Measurements from ENCODE around the gene DLAT.
"Not testable (repeated sequence)": the region's sequence is repeated elsewhere in the genome, so short reads cannot be mapped to it uniquely, and the experiment has no call there.

DLAT gene

DNA sequence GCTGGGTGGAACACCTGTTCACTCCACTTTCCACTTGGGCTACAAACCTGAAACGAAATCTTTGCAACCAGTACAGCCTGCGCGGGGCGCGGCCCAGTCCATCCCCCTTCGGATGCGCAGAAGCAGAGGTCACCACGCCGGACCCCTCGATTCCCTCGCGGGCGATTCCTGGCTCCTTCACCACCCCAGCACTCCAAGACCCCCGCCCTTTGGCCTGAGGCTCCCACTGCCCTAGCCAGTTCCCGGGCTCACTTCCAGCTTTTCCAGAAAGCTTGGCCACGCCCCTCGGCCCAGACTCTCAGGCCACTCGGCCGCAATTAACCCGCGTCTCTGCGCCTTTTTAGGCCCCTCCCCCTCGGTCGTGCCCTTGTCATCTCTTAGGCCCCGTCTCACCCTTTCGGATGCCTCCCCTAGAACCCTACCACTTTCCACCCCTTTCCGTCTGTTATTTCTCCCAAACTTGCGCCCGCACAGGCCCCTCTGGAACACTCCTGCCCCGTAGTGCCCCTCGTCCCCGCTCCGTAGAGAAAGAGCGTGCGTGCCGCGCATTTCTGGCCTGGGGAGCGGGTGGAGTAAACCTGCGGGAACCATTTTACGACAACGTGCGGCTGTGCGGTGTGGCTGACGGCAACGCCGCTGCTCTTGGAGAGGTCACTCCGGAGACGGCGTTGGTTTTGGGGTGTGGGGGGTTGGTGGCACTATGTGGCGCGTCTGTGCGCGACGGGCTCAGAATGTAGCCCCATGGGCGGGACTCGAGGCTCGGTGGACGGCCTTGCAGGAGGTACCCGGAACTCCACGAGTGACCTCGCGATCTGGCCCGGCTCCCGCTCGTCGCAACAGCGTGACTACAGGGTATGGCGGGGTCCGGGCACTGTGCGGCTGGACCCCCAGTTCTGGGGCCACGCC lies at the start of gene DLAT:
Gene DLAT (plus strand): TSS at position 636 of the 906 bp plus-strand sequence. CDS start 65 bp downstream, at position 701.
- FAIRE-seq (no peak), DNase-seq (ENCODE audit: low spot score) (peak; percentile 51)

DNA sequence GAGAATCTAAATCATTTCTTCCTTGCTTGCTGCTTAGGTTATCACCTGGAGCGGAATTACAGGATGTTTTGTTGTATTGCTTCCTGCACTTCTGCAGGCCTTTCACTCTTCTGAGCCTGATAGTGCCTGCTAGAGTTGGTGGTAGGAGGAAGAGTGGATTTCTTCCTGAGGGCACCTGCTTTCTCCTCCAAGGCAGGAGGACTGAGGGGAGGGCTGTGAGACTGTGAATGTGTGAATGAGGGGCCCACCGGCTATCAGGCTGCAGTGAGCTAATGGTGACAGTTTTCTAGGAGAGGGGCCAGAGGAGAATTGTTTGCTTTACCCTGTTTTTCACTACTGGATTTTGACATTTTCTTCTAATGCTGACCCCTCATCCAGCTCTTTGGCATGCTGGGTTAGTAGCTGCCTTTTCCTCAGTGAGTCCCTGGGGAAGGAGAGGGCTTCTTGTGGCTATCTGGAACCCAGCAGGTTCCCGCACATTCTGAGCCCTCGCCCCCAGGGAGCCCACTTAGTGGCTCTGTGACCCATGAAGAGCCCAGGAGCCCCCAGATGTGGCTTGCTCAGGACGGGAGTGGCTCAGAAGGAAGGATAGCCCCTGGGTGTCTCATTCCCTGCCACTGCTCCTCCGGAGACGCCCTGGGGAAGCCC lies 49.0 kb upstream of the DLAT start:
- no peak for DNase-seq (ENCODE audit: low spot score)
- no peak for FAIRE-seq

- no peak for FAIRE-seq
These were observed 48.5 kb upstream of the DLAT start for GRCh38 chr11:111976767-111977145.

GRCh38 chr11:111977146-111978027 lies 47.8 kb upstream of the DLAT start:
- DNase-seq (ENCODE audit: low spot score) (no peak), FAIRE-seq (no peak)

More at GRCh38 chr11:111976767-111977145, 48.5 kb upstream of the DLAT start:
- DNase-seq (ENCODE audit: low spot score) = no peak

DNA sequence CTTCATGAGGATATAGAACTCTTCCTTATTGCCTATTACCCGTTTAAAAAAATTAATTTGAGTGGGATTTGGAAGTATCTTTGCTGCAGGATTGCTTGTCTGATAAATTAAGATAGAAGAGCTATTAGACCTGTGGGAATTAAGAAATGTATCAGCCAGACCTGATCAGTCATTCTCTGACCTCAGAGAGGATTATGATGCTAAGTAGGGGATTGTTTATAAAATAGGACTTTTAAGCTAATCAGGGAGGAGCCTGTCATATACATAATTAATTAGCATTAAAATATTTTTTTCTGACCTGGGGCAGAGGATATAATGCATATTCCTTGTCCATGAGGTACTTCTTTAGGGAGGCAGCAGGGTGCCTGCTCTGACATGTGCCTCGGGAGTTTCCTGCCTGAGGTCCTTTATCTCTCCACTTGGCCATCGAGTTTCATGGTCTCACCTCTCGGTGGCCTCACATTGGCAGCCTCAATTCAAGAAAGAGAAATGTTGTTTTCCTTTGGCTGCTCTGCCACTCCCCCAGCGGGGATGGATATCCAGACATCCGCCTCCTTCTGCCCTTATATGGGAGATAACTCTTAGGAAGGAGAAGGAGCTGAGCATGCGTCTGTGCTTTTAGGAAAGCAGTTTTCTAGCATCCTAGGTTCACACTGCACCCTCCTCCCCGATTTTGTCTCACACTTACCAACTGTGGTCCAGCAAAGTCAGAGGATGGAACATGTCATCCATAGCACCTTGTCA lies 47.0 kb upstream of the DLAT start:
- no peak for DNase-seq (ENCODE audit: low spot score)

GRCh38 chr11:111980062-111980461 lies 45.1 kb upstream of the DLAT start:
- no peak for FAIRE-seq
- no peak for DNase-seq (ENCODE audit: low spot score)

More for the DNA sequence above, 47.0 kb upstream of the DLAT start:
- FAIRE-seq = no peak

- FAIRE-seq = no peak
- no peak for DNase-seq (ENCODE audit: low spot score)
These were observed 43.9 kb upstream of the DLAT start for GRCh38 chr11:111981270-111981669.

- FAIRE-seq (no peak), DNase-seq (ENCODE audit: low spot score) (no peak)
These were observed 43.2 kb upstream of the DLAT start for GRCh38 chr11:111982019-111982464.

DNA sequence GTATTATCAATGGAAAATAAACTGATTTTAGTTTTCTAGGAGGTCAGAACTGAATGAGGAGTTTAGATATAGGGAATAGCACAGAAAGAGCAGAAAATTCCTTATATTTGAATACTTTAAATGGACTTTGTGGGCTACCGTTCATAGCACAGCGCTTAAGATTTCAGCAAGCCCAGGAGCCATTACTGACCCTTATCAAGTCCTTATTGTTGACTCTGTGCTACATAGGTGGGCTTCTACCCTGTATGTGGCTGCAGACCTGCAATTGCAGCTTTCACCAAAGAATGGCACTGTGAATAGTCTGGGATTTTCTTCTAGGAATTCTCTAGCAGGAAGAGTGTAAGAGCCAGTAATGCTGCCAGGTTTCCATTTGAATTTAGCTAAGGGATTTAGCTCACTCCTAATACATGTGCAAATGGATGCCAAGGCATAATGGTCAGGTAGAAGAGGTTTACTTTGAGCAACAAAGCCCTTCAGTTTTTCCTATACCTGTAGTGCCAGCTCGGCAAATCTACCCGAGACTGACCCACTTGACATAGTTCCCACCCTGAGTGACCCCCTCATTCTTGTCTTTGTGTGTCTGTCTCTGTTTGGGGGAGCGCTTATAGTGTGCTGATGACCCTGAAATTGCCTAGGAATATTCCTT lies 42.5 kb upstream of the DLAT start:
- DNase-seq (ENCODE audit: low spot score) (no peak), FAIRE-seq (no peak)

- FAIRE-seq (no peak), DNase-seq (ENCODE audit: low spot score) (no peak)
These were observed 41.8 kb upstream of the DLAT start for GRCh38 chr11:111983187-111983986.

- FAIRE-seq = no peak
These were observed 38.6 kb upstream of the DLAT start for GRCh38 chr11:111986589-111986988.

GRCh38 chr11:111990381-111990780 lies 34.8 kb upstream of the DLAT start:
- FAIRE-seq = no peak

More at GRCh38 chr11:111986589-111986988, 38.6 kb upstream of the DLAT start:
- DNase-seq (ENCODE audit: low spot score) = no peak

DNA sequence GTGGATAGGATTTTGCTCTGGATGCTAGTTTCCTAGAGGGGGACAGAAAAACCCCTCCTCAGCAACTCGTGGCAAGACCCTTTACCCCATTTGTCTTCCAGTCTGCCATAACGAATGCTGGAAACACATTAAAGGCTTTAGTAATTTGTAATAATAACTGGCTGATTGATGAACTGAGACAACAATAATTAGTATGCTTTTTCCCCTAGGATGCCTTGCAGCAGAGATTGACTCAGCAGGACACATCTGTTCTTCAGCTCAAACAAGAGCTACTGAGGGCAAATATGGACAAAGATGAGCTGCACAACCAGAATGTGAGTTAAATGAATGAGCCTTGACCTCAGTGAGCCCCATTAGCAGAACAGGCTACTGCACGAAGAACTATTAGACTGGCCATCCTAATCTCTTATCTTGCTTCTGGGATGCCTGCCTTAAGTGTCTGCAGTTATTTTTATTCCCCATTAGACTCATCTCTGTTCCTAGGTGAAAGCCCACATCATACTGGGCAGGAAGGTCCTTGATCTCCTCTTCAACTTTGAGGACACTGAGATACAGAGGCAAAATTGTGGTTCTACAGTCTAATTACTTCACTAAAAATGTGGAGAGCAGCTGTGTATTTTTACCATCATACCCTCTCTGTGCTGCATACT lies 32.9 kb upstream of the DLAT start:
- FAIRE-seq (no peak), DNase-seq (ENCODE audit: low spot score) (no peak)

More at GRCh38 chr11:111990381-111990780, 34.8 kb upstream of the DLAT start:
- no peak for DNase-seq (ENCODE audit: low spot score)

DNA sequence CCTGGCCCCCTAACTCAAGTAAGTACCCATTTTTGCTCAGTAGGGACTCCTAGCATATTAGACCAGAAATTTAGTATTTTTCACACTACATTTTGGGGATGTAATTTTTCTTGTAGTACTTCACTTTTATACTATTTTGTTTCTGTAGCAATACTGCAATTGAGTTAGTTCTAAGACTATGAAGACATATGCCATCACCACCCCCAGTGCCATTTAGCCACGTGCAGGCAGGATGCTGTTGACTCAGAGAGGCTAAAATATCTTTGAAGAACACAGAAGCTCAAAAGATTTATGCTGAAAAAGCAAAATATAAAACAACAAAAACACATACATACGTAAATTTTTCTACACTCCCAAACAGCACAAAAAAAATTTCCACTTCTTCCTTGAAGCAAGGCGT lies 29.1 kb upstream of the DLAT start:
- no peak for FAIRE-seq

GRCh38 chr11:111996669-111997068 lies 28.5 kb upstream of the DLAT start:
- FAIRE-seq; DNase-seq (ENCODE audit: low spot score): not testable (repeated sequence)

More for the DNA sequence above, 29.1 kb upstream of the DLAT start:
- no peak for DNase-seq (ENCODE audit: low spot score)

DNA sequence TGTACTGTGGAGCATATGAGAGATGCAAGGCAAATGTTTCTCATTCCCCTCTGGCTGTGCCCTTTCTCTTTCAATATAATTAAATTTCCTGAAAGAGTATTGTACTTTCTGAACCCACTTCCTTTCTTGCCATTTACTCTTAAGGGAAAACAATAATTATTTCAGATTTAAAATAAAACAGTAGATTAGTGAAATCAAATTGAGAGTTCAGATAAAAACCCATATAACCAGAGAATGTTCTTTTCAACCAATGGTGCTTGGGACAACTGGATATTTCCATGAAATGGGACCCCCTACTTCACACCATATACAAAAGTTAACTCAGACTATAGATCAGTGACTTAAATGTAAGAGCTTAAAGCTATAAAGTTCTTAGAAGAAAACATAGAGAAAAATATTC lies 26.1 kb upstream of the DLAT start:
- no peak for FAIRE-seq
- DNase-seq (ENCODE audit: low spot score) = no peak

DNA sequence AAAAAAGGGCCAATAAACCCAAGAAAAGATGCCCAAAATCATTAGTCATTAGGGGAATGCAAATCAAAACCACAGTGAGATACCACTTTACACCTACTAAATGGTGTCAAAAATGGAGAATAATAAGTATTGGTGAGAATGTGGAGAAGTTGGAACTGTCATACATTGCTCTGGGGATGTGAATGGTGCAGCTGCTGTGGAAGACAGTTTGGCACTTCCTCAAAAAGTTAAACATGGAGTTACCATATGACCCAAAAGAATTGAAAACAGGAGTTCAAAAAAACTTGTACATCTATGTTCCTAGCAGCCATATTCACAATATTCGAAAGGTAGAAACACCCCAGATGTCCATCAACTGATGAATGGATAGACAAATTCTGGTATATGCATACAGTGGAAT lies 24.5 kb upstream of the DLAT start:
- DNase-seq (ENCODE audit: low spot score) (no peak), FAIRE-seq (no peak)

DNA sequence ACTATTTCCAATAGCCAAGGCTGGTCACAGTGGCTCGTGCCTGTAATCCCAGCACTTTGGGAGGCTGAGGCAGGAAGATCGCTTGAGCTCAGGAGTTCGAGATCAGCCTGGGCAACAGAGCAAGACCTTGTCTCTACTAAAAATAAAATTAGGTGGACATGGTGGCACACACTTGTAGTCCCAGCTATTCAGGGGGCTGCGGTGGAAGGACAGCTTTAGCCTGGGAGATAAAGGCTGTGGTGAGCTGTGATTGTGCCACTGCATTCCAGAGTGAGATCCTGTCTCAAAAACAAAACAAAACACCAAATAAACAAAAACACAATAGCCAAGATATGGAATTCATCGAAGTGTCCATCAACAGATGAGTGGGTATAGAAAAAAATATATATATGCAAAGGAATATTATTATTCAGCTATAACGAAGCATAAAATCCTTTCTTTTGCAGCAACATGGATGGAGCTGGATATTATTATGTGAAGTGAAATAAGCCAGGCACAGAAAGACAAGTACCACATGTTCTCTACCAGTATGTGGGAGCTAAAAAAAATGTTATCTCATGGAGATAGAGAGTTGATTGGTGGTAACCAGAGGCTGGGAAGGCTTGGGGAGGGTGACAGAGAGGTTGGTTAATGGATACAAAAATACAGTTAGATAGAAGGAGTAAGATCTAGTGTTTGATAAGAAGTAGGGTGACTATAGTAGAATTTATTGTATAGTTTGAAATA lies 22.6 kb upstream of the DLAT start:
- FAIRE-seq = no peak
- no peak for DNase-seq (ENCODE audit: low spot score)
